AG04449 (cell line): ENCODE data around the gene POLR2J3.
"Not testable (repeated sequence)": the region's sequence is repeated elsewhere in the genome, so short reads cannot be mapped to it uniquely, and the experiment has no call there.

Source experiments
- CTCF ChIA-PET: fragments of 350-600 bp; formaldehyde crosslinking; extraction: SDS; loops from one replicate; lab custom pipeline; 2021; ENCODE audit warnings: antibody characterized with exemption; lab: Yijun Ruan, JAX
- POLR2A ChIA-PET: fragments of 400-600, 350-600 bp; formaldehyde crosslinking; extraction: SDS; loops from one replicate; lab custom pipeline; 2020; ENCODE audit warnings: antibody characterized with exemption, inconsistent platforms; lab: Yijun Ruan, JAX
- DNase-seq: peaks from one replicate; pipeline ENCODE4 v3.0.0-alpha.2; 2010; ENCODE audit warnings: low read depth, low spot score
- H3K4me3 ChIP-seq: 2 replicates; pipeline ENCODE4 v1.5.1; 2011; ENCODE audit warnings: low read depth, mild to moderate bottlenecking, control low read depth, low read length

POLR2J3 gene

DNA sequence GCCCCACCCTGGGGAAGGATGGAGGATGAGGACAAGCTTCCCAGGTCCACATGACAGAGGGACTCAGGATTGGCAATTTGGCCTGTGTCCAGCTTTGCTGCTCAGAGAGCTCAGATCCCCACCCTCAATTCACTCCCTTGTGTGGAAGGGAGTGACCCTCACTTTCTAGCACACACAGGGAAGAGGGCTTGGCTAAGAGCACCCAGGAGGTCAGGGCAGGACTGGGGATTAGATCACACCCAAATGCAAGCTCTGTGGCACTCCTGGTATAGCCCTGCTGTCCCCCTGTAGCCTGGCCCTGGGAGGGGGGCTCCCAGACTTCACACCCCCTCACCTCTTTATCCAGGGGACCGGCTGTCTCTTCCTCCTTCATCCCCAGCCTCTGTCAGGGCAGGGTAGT, 28.0 kb downstream of the POLR2J3 start:
- DNase-seq, CTCF ChIA-PET, POLR2A ChIA-PET, H3K4me3 ChIP-seq: not testable (repeated sequence)

DNA sequence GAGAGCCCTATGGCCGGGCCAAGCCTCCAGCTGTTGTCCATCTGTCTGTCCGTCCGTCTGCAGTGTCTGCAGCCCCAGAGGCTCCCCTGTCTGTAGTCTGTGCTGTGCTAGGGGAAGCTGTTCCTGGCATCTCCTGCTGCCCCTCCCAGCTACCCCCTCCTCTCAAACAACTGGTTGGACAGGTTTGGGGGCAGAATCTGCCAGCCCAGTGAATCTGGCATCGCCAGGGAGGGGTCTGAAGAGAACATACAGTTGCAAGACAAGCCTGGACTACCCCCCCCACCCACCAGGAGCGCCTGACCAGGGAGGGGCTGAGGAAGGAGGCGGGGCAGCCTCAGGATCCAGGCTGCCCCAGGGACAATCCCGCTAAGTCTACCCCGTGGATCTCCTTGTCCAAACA, 28.8 kb downstream of the POLR2J3 start, which contains the start of gene UPK3BL2:
Gene UPK3BL2 (minus strand): TSS at position 101 of the 400 bp plus-strand sequence. CDS start 60 bp downstream, at position 41.
- H3K4me3 ChIP-seq, CTCF ChIA-PET, POLR2A ChIA-PET, DNase-seq: not testable (repeated sequence)

DNA sequence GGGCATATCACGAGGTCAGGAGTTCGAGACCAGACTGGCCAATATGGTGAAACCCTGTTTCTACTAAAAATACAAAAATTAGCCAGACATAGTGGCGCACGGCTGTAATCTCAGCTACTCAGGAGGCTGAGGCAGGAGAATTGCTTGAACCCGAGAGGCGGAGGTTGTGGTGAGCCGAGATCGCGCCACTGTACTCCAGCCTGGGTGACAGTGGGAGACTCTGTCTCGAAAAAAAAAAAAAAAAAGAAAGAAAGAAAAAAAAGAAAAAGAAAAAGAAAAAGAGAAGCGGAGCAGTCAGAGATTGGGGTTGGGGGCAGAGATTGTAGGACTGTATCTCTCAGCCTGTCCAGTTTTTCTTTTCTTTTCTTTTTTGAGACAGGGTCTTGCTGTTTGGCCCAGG, 29.6 kb downstream of the POLR2J3 start:
- H3K4me3 ChIP-seq, DNase-seq, POLR2A ChIA-PET, CTCF ChIA-PET: not testable (repeated sequence)

DNA sequence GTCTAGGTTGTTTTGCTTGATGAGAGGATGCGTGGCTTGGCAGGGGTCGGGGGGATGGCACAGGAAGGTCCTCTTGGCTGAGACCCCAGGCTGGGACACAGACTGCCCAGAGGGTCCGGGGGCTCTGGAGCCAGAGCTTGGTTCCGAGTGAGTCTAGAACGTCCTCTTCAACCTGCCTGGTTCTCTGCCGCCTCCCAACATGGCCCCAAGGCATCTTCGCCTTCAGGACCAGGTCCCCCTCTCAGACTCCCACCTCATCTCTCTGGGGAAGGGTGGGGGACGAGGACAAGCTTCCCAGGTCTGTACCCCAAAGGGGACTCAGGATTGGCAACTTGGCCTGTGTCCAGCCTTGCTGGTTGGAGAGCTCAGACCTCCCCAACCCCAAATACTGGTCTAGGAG, 30.3 kb downstream of the POLR2J3 start:
- CTCF ChIA-PET, H3K4me3 ChIP-seq, DNase-seq, POLR2A ChIA-PET: not testable (repeated sequence)

DNA sequence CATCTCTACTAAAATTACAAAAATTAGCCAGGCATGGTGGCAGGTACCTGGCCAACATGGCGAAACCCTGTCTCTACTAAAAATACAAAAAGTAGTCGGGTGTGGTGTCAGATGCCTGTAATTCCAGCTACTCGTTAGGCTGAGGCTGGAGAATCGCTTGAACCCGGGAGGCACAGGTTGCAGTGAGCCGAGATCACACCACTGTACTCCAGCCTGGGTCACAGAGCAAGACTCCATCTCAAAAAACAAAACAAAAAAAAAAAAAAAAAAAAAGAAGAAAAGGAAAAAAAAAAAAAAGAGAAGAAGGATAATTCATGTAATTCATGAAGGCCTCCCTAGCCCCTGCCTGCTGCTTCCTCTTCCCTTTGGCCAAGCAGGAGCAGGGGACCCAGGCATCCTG, 31.8 kb downstream of the POLR2J3 start:
- H3K4me3 ChIP-seq, CTCF ChIA-PET, DNase-seq, POLR2A ChIA-PET: not testable (repeated sequence)

DNA sequence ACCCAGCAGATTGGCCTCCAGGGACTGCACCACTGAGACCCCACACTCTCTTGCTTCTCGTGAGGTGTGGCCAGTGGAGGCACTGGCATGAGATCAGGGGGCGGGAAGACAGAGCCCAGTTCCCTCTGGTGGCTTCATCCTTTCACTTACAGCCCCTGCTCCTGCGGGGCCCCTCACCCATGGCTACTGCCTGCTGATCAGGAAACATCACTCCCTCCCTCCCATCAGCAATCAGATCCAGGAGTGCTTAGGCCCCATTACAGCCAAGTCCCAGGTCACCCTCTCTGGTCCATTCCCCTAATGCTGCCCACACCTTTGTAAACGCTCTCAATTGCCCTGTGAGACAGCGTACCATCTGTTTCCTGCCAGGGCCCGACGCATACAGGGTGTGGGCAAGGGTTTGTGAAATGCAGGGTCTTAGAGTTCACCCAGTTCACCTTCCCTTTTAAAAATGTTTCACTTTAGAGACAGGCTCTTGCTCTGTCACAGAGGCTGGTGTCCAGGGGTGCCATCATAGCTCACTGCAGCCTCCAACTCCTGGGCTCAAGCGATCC, 37.2 kb downstream of the POLR2J3 start:
- H3K4me3 ChIP-seq, DNase-seq, CTCF ChIA-PET, POLR2A ChIA-PET: not testable (repeated sequence)

DNA sequence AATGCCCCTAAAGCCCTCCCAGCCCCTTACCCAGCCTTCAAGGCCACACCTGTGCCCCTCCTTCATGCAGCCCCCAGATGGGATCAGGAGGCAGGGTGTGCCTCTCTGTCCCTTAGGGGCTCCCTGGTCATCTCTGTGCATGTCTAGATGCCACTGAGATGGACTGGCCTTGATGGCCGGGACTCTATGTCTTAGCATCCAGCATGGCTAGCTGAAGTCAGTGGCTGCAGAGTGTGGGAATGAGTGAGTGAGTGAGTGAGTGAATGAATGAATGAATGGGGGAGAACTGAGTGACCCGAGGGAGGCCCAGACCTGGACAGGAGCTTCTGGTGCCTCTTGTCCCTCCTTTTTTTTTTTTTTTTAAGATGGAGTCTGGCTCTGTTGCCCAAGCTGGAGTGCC, 40.3 kb downstream of the POLR2J3 start:
- DNase-seq, CTCF ChIA-PET, POLR2A ChIA-PET, H3K4me3 ChIP-seq: not testable (repeated sequence)

DNA sequence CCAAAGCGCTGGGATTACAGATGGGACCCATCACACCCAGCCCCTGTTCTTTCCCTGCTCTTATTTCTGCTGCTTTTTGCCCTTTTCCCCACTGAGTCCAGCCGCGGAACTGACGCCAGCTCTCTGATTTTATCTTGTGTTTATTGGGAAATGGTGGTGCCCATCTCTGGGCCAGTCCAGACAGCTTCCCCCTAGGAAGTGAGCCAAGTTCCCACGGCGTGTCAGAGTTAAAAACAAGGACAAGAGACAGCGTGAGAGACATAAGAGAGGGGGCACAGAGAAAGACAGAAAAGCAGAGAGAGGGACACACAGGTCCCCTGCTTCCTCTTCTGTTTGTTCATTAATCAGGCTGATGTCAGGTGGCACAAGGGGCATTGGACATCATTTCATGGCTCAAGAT, 40.8 kb downstream of the POLR2J3 start:
- POLR2A ChIA-PET, DNase-seq: not testable (repeated sequence)

DNA sequence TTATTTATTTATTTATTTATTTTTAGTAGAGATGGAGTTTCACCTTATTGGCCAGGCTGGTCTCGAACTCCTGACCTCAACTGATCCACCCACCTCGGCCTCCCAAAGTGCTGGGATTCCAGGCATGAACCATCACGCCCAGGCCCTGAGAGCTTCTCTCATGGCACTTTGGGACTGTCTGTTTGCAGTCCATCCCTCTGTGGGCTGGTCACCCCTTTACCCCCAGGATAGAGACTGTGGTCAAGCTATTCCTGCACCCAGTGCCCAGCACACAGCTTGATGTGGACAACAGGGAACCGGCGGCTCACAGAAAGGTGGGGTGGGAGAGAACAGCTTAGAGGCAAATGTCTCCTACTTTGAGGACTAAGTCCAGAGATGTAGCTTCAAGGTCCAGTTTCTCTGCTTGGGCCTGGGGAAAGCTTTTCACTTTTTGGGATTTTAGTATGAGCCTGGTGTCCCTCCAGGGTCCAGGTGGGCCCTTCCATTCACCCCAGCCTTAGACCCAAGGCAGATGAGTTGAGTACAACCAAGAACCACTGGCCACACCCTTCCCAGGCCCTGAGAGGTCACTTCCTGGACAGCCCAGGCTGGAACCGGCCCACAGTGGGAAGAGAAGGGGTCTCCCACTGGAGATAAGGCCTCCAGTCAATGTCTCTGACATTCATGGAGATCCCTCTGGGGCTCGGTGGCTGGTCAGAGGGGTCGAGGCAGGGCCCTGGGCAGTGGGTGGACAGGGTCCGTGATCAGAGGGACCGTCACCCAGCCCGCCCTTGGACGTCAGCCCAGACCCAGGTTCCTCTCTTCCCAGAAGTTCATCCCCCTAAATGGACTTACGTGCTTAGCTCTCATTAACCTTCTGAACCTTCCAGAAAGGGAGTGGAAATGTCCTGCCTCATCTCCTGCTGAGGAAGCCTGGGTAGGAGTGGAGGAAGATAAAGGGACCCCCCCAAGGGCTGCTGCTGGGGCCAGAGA, 44.3 kb downstream of the POLR2J3 start:
- H3K4me3 ChIP-seq, CTCF ChIA-PET, DNase-seq, POLR2A ChIA-PET: not testable (repeated sequence)

More for the DNA sequence above, 40.8 kb downstream of the POLR2J3 start:
- CTCF ChIA-PET, H3K4me3 ChIP-seq: not testable (repeated sequence)

DNA sequence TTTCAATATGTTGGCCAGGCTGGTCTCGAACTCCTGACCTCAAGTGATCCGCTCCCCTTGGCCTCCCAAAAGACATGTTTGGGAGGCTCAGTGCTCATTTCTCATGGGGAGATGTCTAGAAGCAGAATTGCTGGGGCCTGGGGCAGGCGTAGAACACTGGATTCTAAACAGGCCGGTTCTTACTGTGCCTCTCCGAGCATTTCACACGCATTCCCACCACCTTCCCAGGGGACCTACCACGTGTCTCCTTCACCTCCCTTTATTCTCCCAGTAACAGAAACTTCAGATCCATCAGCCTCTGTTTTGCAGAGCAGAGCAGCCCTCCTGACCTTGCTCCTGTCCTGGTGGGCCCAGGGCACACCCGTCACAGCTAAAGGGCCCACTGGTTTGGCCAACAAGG, 45.2 kb downstream of the POLR2J3 start:
- not testable (repeated sequence) for DNase-seq

DNA sequence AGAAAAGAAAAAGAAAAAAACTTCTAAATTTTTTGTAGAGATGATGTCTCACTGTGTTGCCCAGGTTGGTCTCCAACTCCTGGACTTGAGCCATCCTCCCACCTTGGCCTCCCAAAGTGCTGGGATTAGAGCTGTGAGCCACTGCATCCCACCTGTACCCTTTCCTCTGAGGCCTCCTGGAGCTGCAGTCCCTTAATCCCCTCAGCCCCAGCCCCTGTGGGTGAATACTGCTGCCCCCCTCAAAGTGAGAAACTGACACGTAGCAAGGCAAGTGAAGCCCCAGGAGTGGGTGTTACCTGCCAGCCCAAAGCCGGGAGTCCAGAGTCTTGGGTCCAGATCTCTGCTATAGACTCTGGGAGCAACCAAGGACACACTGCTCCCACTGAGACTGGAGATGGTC, 47.6 kb downstream of the POLR2J3 start:
- CTCF ChIA-PET, POLR2A ChIA-PET, DNase-seq, H3K4me3 ChIP-seq: not testable (repeated sequence)

More for the DNA sequence above, 45.2 kb downstream of the POLR2J3 start:
- CTCF ChIA-PET, H3K4me3 ChIP-seq, POLR2A ChIA-PET: not testable (repeated sequence)

DNA sequence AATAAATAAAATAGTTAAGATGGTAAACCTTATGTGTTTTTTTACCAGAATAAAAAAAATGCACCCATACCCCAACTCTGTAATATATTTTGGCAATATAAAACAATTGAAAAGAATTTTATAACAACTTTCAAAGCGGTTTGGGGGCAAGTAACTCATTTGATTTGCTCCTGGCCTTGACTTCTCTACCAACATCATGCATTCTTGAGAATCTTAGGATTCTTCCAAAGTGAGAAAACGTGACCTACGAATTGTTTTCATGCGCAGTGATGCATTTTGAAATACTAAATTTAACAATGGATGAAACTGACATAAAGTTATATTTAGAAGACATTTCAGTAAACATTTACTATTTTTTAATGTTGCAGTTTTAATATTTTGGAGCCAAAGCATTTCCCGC, 51.6 kb downstream of the POLR2J3 start:
- DNase-seq, POLR2A ChIA-PET, CTCF ChIA-PET, H3K4me3 ChIP-seq: not testable (repeated sequence)

DNA sequence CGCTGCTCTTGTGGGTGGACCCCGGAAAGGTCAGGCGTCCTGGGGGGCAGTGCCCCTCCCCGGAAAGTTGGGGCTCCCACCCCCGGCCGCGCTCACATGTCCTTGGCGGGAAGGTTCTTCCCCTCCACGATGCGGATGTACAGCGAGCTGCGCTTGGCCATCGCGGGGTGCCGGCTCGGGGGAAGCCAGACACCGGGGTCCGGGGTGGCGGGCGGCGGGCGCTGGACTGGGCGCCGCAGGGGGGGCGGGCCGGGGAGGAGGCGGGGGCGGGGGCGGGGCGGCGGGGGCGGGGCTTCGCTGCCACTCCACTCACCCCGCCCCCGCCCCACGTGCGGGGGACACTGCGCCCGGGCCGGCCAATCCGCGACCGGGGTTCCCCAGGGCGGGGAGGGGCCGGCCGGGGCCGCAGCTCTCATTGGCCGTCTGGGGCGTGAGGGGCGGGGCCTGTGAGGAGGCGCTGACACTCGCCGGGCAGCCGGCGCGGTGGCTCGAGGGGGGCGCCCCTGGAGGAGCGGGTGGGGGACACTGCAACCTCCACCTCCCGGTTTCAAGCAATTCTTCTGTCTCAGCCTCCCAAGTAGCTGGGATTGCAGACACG, 54.7 kb downstream of the POLR2J3 start, which contains the start of gene RASA4B:
Gene RASA4B (minus strand): TSS at position 228 of the 598 bp plus-strand sequence. CDS start 67 bp downstream, at position 161.
- DNase-seq, H3K4me3 ChIP-seq, POLR2A ChIA-PET, CTCF ChIA-PET: not testable (repeated sequence)
